Activated B cell treated with CpG ODN at 0.5 μM for 24 hours (primary cell): ENCODE results near the gene AMBRA1. TPM values are rescaled to one million over a fixed set of nuclear protein-coding genes. Genes with fewer than 3 reads are reported as not detected.

ENCODE experiments used
- ATAC-seq: fragments of 200-7000 bp; cut with Tn5 transposase; one replicate; pipeline ENCODE4 v1.10.0; 2021; ENCODE audit warnings: low read depth, mild to moderate bottlenecking, moderate library complexity
- CTCF ChIA-PET: fragments of 350-600 bp; sonication (Branson Sonifier 250); formaldehyde crosslinking; loops from one replicate; lab custom pipeline; 2021; ENCODE audit warnings: antibody characterized with exemption; lab: Charles Lee
- POLR2A ChIA-PET: fragments of 350-600 bp; sonication (Branson Sonifier 250); formaldehyde crosslinking; loops from one replicate; lab custom pipeline; 2021; ENCODE audit warnings: antibody characterized with exemption; lab: Charles Lee
- DNase-seq: peaks from one replicate; pipeline ENCODE4 v3.0.0; 2022
- H3K27ac Mint-ChIP-seq: one replicate; pipeline ENCODE4 v1.8.0; 2020; ENCODE audit warnings: mixed read lengths
- H3K27me3 Mint-ChIP-seq: one replicate; pipeline ENCODE4 v1.8.0; 2021; ENCODE audit warnings: mixed read lengths
- H3K36me3 Mint-ChIP-seq: one replicate; pipeline ENCODE4 v1.8.0; 2021; ENCODE audit warnings: low read depth, mixed read lengths
- H3K4me1 Mint-ChIP-seq: one replicate; pipeline ENCODE4 v1.8.0; 2021; ENCODE audit warnings: mixed read lengths
- H3K4me3 Mint-ChIP-seq: one replicate; pipeline ENCODE4 v1.8.0; 2020; ENCODE audit warnings: mild to moderate bottlenecking, mixed read lengths
- H3K9me3 Mint-ChIP-seq: one replicate; pipeline ENCODE4 v1.8.0; 2020; ENCODE audit warnings: mixed read lengths
- CTCF ChIP-seq: fragments of 200-600 bp; IDR thresholded peaks from one replicate; pipeline ENCODE4 v1.8.0; 2022; ENCODE audit warnings: antibody characterized with exemption, mild to moderate bottlenecking
- intact Hi-C: fragments of 100-400 bp; cut with micrococcal nuclease; formaldehyde crosslinking; loops from one replicate; pipeline ENCODE4 v1.15.1; 2024
- total RNA-seq: library from RNA; stranded (reverse); gene quantifications from 2 replicates; pipeline ENCODE4 v1.2.3, GENCODE V29; 2022

Gene AMBRA1
- total RNA-seq, 1 donor from 2014 or later, result 39.1 TPM

GRCh38 chr11:46493791-46494190, 100.0 kb downstream of the AMBRA1 start:
- CTCF ChIA-PET, result interaction anchor here (0.7 kb wide), 1 partner anchor 17 kb away, joined by 3 read pairs; no protein-coding TSS in a partner anchor
- no peak overlapping the region for H3K4me3 Mint-ChIP-seq
- ATAC-seq (no peak), DNase-seq (no peak)
- H3K27ac Mint-ChIP-seq, result no peak overlapping the region
- H3K27me3 Mint-ChIP-seq, result no peaks in the 10 kb centered on the region
- no peaks in the 10 kb centered on the region for H3K9me3 Mint-ChIP-seq
- H3K4me1 Mint-ChIP-seq, result peaks cover 12% of the 10 kb centered on the region
- TF ChIP-seq CTCF, result no peak
- POLR2A ChIA-PET, result no interaction called here
- peaks cover 62% of the 10 kb centered on the region for H3K36me3 Mint-ChIP-seq
- intact Hi-C loops, result loop anchor here (5.0 kb wide), 1 partner anchor 34 kb away; no protein-coding TSS in a partner anchor

- POLR2A ChIA-PET, result no interaction called here
- CTCF ChIA-PET, result no interaction called here
- H3K36me3 Mint-ChIP-seq, result peaks cover 61% of the 10 kb centered on the region
These were observed 101.3 kb downstream of the AMBRA1 start for GRCh38 chr11:46492532-46492931.

GRCh38 chr11:46491661-46492330, 102.0 kb downstream of the AMBRA1 start:
- Mint-ChIP-seq H3K36me3 (peaks cover 58% of the 10 kb centered on the region), H3K4me3 (no peak overlapping the region), H3K27me3 (no peaks in the 10 kb centered on the region), H3K4me1 (peaks cover 25% of the 10 kb centered on the region), H3K9me3 (no peaks in the 10 kb centered on the region), H3K27ac (no peak overlapping the region)
- CTCF ChIA-PET, result interaction anchor here (1.1 to 1.8 kb wide), 2 partner anchors 9 to 13 kb away, joined by 3 to 7 read pairs; no protein-coding TSS in a partner anchor
- ATAC-seq (no peak), DNase-seq (no peak)
- intact Hi-C loops, result loop anchor here (2.0 to 5.0 kb wide), 2 partner anchors 36 to 47 kb away; no protein-coding TSS in a partner anchor
- POLR2A ChIA-PET, result interaction anchor here (1.2 kb wide), 1 partner anchor 126 kb away, joined by 13 read pairs; the partner anchor contains the start of gene ATG13
- TF ChIP-seq CTCF, result no peak

More at GRCh38 chr11:46492532-46492931, 101.3 kb downstream of the AMBRA1 start:
- no peak for TF ChIP-seq CTCF
- no peak for DNase-seq
- intact Hi-C loops, result loop anchor here (5.0 kb wide), 1 partner anchor 35 kb away; no protein-coding TSS in a partner anchor
- no peaks in the 10 kb centered on the region for H3K27me3 Mint-ChIP-seq
- no peak overlapping the region for H3K4me3 Mint-ChIP-seq
- no peak overlapping the region for H3K27ac Mint-ChIP-seq
- H3K4me1 Mint-ChIP-seq, result peaks cover 21% of the 10 kb centered on the region
- no peaks in the 10 kb centered on the region for H3K9me3 Mint-ChIP-seq
- ATAC-seq, result no peak

- H3K4me1 Mint-ChIP-seq, result peaks cover 25% of the 10 kb centered on the region
- ATAC-seq, result no peak
- POLR2A ChIA-PET, result interaction anchor here (1.2 kb wide), 1 partner anchor 127 kb away, joined by 13 read pairs; the partner anchor contains the start of gene ATG13
These were observed 103.2 kb downstream of the AMBRA1 start for GRCh38 chr11:46490666-46491065.

More at GRCh38 chr11:46490666-46491065, 103.2 kb downstream of the AMBRA1 start:
- DNase-seq, result no peak
- intact Hi-C loops, result loop anchor here (1.0 to 5.0 kb wide), 3 partner anchors 37 to 127 kb away; partner anchors contain the start of genes ATG13 and HARBI1
- Mint-ChIP-seq H3K9me3 (no peaks in the 10 kb centered on the region), H3K27ac (no peak overlapping the region), H3K36me3 (peaks cover 53% of the 10 kb centered on the region), H3K4me3 (no peak overlapping the region), H3K27me3 (no peaks in the 10 kb centered on the region)
- CTCF ChIA-PET, result interaction anchor here (0.7 to 2.1 kb wide), 14 partner anchors 8 to 127 kb away, joined by 3 to 20 read pairs (median 4); partner anchors contain the start of genes ATG13 and HARBI1
- no peak for TF ChIP-seq CTCF
